Stimulated activated CD8-positive, alpha-beta memory T cell treated with anti-CD3 and anti-CD28 coated beads, Interleukin-4, amount 100 ng/mL, for 1 hour (primary cell): ENCODE results near the gene LGMN.
"Not testable (repeated sequence)": the region's sequence is repeated elsewhere in the genome, so short reads cannot be mapped to it uniquely, and the experiment has no call there.

ENCODE experiments used
- DNase-seq, 2 donors: peaks; one replicate each; pipeline ENCODE4 v3.0.0-alpha.2; 2020; ENCODE audit warnings: low read depth in 2 of 2, low spot score in 1 of 2

The LGMN gene

DNA sequence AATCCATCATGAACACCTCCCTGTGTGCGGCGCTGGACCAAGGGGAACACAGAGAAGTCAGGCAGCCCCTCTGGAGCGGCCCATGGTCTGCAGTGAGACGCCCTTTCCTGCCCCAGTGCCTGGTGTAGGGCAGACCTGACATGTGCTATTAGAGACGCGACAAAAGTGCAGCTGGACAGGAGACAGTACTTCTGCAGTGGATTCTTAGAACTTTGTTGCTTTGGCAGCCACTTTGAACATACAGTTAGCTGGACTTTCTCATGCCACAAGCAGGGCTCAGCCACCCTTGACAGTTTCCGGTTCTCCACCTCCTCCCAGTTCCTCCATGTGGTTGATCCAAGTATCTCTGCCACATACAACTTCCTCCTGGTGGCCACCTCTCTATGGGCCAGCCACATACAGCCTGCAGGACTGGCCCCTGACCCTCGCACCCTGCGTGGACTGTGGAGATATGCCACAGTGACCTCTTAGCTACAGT lies 45.9 kb downstream of the LGMN start:
- DNase-seq, result no peak

DNA sequence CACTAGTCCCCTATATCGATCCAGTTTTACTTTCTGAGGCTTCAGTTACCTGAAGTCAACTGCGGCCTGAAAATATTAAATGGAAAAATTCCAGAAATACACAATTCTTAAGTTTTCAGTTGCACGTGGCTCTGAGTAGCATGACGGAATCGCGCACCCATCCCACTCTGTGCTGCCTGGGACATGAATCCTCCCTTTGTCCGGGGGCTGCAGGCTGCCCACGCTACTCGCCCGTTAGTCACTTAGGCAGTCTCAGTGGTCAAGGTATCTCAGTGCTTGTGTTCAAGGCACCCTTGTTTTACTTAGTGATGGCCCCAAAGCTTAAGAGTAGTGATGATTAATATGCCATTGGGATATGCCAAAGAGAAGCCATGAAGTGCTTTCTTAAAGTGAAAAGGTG lies 46.6 kb downstream of the LGMN start:
- no peak for DNase-seq

DNA sequence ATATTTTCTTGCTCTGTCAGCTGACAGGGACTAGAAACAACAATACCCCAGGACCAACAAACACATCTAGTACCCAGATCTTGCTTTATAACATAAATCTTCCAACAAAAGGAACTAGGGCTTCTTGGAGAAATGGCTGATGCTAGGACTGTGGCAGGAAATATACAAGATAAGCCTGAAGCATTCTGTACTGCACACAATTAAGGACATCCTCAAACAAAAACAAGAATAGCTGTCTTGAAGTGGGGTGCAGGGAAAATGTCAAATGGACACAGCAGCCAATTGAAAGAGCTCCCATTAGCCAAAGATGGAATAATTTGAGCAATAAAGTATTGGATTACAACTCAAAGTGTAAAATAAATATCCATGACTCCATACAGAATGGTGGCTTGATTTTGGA lies 50.0 kb downstream of the LGMN start:
- no peak for DNase-seq

DNA sequence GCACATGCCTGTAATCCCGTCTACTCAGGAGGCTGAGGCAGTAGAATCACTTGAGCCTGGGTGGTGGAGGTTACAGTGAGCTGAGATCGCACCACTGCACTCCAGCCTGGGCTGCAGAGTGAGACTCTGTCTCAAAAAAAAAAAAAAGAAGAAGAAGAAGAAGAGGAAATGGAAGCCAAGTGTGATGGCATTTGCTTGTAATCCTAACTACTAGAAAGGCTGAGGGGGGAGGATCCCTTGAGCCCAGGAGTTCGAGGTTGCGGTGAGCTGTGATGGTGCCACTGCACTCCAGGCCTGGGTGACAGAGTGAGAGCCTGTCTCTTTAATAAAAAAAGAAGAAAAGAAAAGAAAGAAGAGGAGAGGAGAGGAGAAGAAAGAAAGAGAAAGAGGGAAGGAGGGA lies 52.1 kb downstream of the LGMN start:
- no peak for DNase-seq

DNA sequence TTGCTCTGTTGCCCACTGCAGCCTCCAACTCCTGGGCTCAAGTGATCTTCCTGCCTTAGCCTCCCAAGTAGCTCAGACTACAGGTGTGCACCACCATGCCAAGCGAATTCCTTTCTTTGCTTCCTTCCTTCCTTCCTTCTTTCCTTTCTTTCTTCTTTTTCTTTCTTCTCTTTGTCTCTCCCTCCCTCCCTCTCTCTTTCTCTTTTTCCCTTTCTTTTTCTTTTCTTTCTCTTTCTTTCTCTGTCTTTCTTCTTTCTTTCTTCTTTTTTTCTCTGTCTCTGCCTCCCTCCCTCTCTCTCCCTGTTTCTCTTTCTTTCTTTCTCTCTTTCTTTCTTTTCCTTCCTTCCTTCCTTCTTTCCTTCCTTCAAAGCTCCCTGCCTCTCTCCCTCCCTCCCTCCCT lies 52.9 kb downstream of the LGMN start:
- DNase-seq, result no peak

DNA sequence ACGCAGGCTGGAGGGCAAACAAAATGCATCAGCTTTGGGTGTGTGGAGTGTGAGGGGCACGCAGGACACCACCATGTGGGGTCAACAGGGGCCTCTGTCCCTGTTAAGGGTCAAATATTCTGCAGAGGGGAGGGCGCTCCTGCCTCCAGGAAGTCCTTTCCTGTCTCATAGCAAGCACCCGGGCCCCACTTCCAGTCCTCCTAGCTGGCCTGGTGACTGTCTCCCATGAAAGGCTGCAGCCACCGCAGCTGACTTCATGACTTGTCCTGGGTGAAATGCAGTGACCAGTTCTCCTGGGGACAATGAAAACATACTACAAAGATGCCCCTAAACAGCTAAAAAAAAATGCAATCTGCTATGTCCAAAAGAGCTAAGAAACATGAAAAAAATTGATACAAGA lies 53.6 kb downstream of the LGMN start:
- DNase-seq, result no peak

DNA sequence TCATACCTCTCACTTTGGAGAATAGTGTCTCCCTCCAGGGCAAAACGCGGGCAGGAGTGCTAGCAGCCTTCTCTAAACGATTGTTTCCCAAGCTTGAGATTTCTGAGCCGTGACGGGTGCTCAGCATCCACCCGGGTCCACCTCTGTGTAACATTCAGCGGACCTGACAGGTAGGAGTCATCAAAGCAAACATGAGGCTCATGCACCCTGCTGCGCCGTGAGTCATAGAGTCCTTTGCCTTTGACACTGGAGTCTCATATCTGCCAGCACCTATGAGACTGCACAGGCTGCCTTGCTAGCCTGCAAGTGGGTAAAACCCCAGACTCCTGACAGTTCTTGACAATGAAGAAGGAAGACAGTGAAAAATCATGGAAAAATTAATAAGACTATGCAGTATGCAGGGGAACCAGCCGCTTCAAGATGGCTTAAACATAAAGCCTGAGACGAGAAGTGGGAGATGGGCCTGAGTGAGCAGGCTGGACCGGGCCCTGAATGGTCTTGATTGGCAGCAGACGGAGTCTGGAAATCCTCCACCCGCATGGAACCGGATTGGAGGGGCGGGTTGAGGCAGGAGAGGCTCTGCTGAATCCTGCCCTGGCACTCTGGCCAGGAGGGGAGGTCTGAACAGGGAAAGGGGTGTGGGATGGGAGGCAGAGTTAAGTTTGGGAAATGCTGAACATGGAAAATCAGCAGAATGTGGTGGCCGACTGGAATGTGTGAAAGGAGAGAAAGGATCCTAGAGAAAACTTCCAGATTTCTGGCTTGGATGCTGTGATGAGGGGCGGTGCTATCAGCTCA lies 54.2 kb downstream of the LGMN start:
- no peak for DNase-seq

DNA sequence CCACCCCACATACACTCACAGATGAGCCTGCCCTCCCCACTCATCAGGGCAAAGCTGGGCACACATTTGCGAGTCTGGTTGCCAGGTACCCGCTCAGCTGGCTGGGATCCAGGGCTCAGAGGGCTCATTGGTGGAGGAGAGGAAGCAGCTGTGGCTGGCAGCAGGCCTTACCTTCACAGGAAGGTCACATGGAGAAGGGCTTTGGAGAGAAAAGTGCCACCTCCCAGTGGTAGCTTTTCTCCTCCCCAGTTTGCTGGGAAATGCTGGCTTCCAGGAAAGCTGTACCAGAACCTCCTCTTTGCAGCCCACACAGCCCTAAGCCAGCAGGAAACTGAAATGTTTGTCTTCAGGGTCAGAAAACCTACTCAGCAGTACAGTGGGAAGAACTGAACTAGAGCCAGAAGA lies 55.6 kb downstream of the LGMN start:
- no peak for DNase-seq

DNA sequence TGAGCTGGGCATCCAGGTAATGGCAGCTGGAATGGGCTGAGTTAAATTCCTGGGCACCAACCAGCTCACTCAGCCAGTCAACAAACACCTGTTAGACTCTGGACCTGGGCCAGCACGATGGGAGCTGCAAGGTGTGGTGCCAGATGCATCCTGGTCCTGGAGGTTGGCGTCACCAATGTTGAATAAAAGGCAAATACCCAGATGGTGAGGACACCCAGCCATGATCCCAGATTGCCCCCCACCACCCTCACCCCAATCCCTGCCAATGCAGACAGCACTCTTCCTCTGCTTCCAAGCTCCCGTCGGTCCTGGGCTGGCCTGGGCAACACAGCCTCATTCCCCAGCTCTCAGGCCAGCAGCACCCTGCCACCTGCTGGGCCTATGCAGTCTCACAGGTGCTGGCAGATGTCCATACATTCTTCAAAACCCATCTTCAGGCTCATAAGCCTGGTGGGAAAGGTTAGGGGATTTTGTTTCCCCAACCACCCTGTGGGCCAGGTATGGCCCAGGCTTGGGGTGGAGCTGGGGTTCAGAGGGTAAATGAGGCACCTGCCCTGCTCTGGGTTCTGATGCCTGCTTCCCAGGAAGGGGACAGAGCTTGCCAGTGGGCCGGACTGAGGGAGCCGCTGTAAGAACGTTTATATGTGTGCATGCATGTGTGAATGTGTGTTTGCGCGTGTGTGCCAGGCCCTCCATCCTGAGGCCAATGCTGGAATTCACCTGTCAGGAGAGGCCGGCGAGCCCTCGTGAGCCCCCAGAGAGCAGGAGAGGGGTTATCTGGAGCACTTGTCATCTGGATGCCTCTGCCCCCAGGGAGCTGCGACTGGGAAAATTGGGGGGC lies 58.0 kb downstream of the LGMN start:
- DNase-seq, result no peak

DNA sequence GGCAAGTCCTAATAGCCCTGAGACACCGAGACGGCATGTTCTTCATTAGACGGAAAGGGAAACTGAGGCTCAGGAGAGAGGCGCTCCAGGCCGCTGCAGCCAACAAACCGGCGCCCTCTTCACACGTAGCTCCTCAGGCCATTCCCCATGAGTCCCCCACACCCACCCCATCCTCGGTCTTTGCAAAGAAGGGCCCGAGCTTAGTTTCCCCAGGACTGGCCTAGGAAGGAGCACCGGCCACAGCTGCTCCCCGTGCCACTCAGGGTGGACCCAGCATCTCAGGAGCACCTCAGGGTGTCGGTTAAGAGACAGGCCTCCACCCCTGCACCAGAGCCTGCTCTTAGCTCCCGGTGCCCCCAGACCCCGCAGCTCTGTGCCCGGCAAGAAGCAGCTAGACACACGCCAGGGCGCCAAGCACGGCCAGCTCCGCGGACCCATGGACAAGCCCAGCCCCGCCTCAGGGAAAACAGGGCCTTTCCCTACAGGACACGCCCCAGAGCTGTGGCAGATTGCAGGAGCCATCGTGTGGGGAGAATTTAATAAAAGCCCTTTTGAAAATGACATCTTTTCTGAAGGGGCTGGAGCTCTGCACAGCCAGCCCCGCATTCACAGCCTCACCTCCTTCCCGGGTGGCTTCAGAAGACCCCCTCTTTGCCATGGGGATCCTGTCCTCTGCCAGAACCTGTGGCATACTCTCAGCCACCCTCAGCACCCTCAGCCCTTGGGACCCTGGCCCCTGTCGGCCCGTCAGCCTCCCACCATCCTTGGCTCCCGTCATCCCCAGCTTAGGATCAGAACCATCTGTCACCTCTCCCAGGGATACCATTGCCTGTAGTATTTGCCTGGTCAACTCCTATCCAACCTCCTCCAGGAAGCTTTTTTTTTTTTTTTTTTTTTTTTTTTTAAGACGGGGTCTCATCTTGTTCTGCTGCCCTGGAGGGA lies 59.7 kb downstream of the LGMN start:
- no peak for DNase-seq

DNA sequence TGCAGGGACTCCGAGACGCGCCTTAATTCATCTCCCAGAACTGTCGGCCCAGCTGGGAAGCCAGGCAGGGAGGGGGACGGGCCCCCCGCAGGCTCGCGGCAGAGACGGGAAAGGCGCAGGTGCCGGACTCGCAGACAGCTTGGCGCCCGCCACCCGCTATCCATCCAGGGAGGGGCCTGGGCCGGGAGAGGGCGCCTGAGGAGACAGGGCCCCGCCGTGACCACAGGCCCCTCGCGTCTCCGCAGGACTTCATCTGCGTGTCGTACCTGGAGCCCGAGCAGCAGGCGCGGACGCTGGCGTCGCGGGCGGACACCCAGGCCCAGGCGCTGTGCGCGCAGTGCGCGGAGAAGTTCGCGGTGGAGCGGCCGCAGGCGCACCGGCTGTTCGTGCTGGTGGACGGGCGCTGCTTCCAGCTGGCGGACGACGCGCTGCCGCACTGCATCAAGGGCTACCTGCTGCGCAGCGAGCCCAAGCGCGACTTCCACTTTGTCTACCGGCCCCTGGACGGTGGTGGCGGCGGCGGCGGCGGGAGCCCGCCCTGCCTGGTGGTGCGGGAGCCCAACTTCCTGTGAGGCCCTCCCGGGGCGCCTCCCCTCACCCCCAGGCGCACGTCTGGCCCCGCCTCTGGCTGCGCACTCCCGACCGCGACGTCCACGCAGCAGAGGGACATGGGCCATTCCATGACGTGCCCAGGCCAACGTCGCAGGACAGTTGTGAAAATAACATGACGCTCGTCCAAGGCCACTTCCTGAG lies 60.6 kb downstream of the LGMN start:
- DNase-seq, result no peak

DNA sequence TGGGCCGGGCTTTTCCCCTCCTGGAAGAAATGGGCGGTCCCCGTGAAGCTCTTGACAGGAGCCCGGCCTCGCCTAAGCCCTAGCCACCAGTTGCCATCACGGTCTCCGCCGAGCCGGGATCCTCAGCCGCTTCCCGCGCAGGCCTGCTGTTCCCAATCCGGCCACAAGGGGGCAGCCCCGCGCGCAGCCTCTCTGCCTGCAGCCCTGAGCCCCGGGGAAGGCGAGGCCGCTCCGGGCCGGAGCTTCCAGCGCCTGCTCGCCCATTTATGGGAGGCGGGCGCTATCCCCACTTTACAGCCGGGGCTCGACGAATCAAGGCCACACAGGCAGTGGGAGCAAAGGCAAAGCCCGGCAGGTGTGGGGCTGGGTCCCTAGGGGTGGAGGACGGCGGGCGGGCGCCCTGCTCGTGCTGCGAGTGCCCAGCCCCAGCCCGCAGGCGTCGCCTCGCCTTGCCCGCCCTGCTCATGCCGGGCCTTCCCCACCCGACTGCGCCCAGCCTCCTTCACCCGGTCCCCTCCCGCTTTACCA lies 61.5 kb downstream of the LGMN start:
- DNase-seq, result peak; percentile 32 to 40

DNA sequence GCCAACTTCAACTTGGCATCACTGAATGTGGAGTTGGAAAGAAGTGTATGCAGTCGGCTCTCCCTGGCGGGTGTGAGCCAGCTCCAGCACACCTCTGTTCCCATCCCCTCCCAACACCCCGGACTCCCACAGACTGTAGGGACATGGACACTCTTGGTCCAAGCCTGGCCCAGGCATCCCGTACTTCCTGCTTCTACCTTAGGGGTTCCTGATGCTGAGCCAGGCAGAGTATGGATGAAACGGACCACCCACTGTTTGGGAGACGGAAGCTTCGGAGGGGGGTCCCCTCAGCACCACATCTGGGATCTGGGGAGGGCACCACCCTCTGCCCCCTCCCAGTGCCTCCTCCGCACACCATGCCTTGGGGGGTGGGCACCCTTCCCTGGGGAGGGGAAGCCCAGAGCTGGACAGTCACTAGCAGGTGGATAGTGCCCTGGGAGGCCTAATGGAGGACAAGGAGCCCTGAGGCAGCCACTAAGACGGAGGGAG lies 62.0 kb downstream of the LGMN start:
- no peak for DNase-seq

DNA sequence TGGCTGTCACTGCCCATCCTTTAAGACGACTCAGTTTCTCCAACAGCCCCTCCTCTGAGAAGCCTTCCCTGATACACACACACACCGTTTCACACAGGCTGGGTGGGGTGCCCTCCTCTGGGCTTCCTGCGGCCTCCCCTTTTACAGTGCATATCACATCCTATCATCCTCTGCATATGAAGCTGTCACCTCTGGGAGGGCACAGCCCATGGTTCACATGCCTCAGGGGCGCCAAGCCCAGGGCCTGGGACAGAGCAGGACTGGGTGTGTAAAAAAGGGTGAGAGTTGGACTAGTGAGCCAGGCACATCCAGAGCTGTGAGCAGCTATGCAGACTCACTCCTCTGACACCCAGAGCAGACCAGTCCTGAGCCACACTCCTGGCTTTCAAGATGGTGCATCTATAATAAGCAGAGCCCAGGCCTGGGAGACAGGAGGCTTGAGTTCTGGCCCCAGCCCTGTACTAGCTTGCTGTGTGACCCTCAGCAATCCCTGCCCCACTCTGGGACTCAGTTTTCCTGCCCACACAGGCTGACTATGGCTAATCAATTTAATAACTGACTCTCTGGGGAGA lies 62.6 kb downstream of the LGMN start:
- DNase-seq, result no peak

DNA sequence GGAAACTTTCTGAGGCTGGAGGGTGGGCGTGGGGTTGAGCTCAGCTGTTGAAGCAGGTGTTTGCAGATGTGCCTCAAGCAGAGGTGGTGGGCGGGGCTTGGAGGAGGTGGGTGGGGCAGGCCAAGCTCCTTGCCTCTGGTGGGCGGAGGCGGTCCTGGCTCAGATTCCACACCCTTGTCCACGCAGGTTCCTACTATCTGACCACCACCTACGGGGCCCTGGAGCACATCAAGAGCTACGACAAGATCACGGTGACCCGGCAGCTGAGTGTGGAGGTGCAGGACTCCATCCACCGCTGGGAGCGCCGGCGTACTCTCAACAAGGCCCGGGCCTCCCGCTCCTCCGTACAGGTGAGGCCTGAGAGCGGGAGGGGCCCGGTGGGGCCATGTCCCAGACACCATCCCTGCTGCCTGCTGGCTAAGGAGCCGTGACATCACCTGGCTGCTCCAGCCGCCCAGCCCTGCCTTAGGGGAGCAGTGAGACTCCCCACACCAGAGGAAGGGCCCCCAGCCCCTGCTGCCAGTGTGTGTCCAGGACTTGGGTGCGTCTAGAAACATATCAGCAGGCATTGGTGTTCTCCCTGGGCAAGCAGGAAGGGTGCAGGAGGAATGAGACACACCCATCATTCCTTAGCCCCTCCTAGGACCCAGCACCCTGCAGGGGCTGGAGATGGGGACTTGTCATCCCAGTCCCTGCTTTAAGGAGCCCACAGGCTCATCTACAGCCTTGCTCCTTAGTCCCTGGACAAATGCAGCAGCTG lies 63.4 kb downstream of the LGMN start:
- no peak for DNase-seq

DNA sequence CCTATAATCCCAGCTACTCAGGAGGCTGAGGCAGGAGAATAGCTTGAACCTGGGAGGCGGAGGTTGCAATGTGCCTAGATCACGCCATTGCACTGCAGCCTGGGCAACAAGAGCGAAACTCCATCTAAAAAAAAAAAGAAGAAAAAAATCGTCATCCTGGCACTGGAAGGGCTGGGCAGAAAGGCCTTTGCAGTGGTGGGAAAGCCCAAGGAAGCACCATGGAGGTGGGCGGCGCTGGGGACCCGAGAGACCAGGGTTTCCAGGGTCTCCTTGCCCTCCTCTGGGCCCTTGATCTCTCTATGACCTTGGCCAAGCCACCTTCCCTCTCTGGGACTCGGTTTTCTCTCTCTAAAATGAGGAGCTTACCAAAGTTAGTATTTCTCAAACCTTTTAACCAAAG lies 65.4 kb downstream of the LGMN start:
- DNase-seq, result no peak

DNA sequence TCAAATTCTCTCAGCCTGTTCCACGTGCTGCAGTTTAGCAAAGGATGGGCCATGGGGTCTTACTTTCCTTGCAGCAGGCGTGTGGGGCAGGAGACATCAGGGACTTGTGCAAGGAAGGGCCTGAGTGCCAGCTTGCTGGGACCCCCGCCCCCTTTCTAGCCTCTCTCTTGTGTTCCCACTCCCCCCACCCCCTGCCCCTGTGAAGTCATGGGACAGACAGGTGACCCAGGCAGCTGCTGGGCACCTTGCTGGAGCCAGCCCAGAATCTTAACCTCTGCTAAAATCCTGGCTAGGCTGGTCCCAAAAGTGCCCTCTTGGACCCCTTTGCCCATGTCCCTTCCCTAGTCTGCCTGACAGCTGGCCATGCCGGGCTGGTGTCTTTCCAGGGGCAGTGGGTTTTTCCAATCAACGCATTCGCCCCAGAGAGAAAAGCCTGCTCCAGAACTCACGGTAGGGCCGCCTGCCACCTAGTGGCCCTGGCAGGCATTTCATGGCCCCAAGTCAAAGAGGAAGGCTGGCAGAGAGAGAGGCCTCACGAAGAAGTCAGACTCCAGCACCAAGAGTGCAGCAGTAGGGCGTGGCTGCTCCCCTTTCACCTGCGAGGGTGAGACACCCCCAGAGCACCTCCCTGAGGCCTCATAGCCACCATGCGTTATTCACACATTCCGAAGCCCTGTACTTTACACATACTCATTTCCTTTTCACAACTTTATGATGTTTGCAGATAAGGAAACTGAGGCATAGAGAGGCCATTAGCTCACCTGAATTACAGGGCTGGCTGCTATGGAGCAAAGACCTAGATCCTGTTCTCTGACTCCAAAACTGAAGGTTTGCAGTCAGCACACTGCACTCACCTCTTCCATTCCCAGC lies 67.4 kb downstream of the LGMN start:
- peak; percentile 41 to 54 for DNase-seq

DNA sequence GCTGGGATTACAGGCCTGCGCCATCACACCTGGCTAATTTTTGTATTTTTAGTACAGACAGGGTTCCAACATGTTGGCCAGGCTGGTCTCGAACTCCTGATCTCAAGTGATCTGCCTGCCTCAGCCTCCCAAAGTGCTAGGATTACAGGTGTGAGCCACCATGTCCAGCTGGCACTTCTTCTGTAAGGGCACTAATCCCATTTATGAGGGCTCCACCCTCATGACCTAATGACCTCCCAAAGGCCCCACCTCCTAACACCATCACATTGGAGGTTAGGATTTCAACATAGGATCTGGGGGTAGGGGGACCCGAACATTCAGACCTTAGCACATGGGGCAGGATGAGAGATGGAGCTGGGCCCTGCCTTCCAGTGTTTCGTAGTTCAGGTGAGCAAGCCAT lies 68.1 kb downstream of the LGMN start:
- not testable (repeated sequence) for DNase-seq
